Uterus (tissue), 2 donors: Measurements from ENCODE around the gene FBRSL1.

Experiments used
- CTCF ChIP-seq, 4 experiments: fragments of 200-600 bp in 2 of 4; fragments of 450-650 bp in 2 of 4; sonication (generic) in 2 of 4; IDR thresholded peaks; one replicate each; pipeline ENCODE4 v1.5.1; 2016 to 2019; ENCODE audit warnings: antibody characterized with exemption in 4 of 4, mild to moderate bottlenecking in 2 of 4, moderate library complexity in 1 of 4
- POLR2A ChIP-seq, 2 donors: fragments of 450-650 bp; IDR thresholded peaks; one replicate each; pipeline ENCODE4 v1.6.1; 2016; ENCODE audit warnings: antibody characterized with exemption in 2 of 2, mild to moderate bottlenecking in 1 of 2, moderate library complexity in 1 of 2

- TF ChIP-seq CTCF (IDR thresholded peaks at IDR 0.05) (no peak), POLR2A (IDR thresholded peaks at IDR 0.05) (no peak)
Measured at GRCh38 chr12:132455565-132455964, 34.4 kb upstream of the FBRSL1 start.
